Effector memory CD8-positive, alpha-beta T cell (primary cell): ENCODE measurements around the gene KRT82.
A peak's percentile ranks its signal among the peaks of the same experiment; 100 is the strongest.

ENCODE experiments used
- ATAC-seq: fragments of 150-1000 bp; cut with Tn5 transposase; replicated peaks from 2 replicates; pipeline ENCODE4 v1.10.0; 2021; ENCODE audit warnings: mild to moderate bottlenecking, moderate library complexity
- DNase-seq, 3 experiments: peaks; one replicate each; pipeline ENCODE4 v3.0.0; 2021
- H3K27ac Mint-ChIP-seq, 2 donors: one replicate each; pipeline ENCODE4 v1.8.0; 2022; ENCODE audit warnings: mild to moderate bottlenecking in 2 of 2, mixed read lengths in 2 of 2, moderate library complexity in 2 of 2
- H3K27me3 Mint-ChIP-seq, 2 donors: one replicate each; pipeline ENCODE4 v1.8.0; 2022; ENCODE audit warnings: mixed read lengths in 2 of 2
- H3K36me3 Mint-ChIP-seq: one replicate; pipeline ENCODE4 v1.8.0; 2022; ENCODE audit warnings: mild to moderate bottlenecking, moderate library complexity, mixed read lengths; ENCODE audit not compliant: insufficient read depth
- H3K4me1 Mint-ChIP-seq, 2 donors: one replicate each; pipeline ENCODE4 v1.8.0; 2022; ENCODE audit warnings: low read depth in 2 of 2, mixed read lengths in 2 of 2
- H3K4me3 Mint-ChIP-seq, 2 donors: one replicate each; pipeline ENCODE4 v1.8.0; 2022; ENCODE audit warnings: mild to moderate bottlenecking in 2 of 2, mixed read lengths in 2 of 2, moderate library complexity in 2 of 2
- H3K9me3 Mint-ChIP-seq, 2 donors: one replicate each; pipeline ENCODE4 v1.8.0; 2022; ENCODE audit warnings: mixed read lengths in 2 of 2

KRT82 gene

GRCh38 chr12:52380271-52380694 lies 25.9 kb downstream of the KRT82 start:
- Mint-ChIP-seq H3K36me3 (no peaks in the 10 kb centered on the region), H3K27me3 (peaks cover 27 to 43% of the 10 kb centered on the region in 2 donors), H3K4me1 (peaks cover 8 to 12% of the 10 kb centered on the region in 2 donors), H3K4me3 (no peak overlapping the region), H3K27ac (no peak overlapping the region), H3K9me3 (no peaks in the 10 kb centered on the region)
- DNase-seq (no peak), ATAC-seq (no peak)

- Mint-ChIP-seq H3K27ac (no peak overlapping the region), H3K36me3 (no peaks in the 10 kb centered on the region), H3K4me3 (no peak overlapping the region), H3K27me3 (peaks cover 27 to 43% of the 10 kb centered on the region in 2 donors), H3K9me3 (no peaks in the 10 kb centered on the region), H3K4me1 (peaks cover 8 to 12% of the 10 kb centered on the region in 2 donors)
- no peak for ATAC-seq
- DNase-seq, result no peak
These were observed 26.6 kb downstream of the KRT82 start for GRCh38 chr12:52379536-52379935.

GRCh38 chr12:52378091-52378490 lies 28.0 kb downstream of the KRT82 start:
- ATAC-seq (no peak), DNase-seq (no peak)
- Mint-ChIP-seq H3K36me3 (no peaks in the 10 kb centered on the region), H3K27me3 (peaks cover 27 to 43% of the 10 kb centered on the region in 2 donors), H3K9me3 (no peaks in the 10 kb centered on the region), H3K4me1 (peaks cover 6 to 10% of the 10 kb centered on the region in 2 donors), H3K4me3 (no peak overlapping the region), H3K27ac (no peak overlapping the region)

- peaks cover 0 to 5% of the 10 kb centered on the region in 2 donors for H3K4me1 Mint-ChIP-seq
- peaks cover 27 to 44% of the 10 kb centered on the region in 2 donors for H3K27me3 Mint-ChIP-seq
- no peak overlapping the region for H3K4me3 Mint-ChIP-seq
- DNase-seq (no peak), ATAC-seq (no peak)
- no peaks in the 10 kb centered on the region for H3K9me3 Mint-ChIP-seq
- H3K27ac Mint-ChIP-seq, result no peak overlapping the region
- H3K36me3 Mint-ChIP-seq, result no peaks in the 10 kb centered on the region
These were observed 28.9 kb downstream of the KRT82 start for GRCh38 chr12:52377266-52377665.

GRCh38 chr12:52372216-52373154 lies 33.6 kb downstream of the KRT82 start:
- Mint-ChIP-seq H3K27me3 (peaks cover 39 to 63% of the 10 kb centered on the region in 2 donors), H3K4me1 (no peaks in the 10 kb centered on the region), H3K9me3 (no peaks in the 10 kb centered on the region), H3K27ac (no peak overlapping the region), H3K4me3 (no peak overlapping the region), H3K36me3 (no peaks in the 10 kb centered on the region)
- ATAC-seq, result peak; percentile 27
- peak; percentile 40 to 60 (median 49) for DNase-seq

- no peak for DNase-seq
- peaks cover 32 to 63% of the 10 kb centered on the region in 2 donors for H3K27me3 Mint-ChIP-seq
These were observed 34.4 kb downstream of the KRT82 start for GRCh38 chr12:52371716-52372115.

GRCh38 chr12:52370926-52371608 lies 35.1 kb downstream of the KRT82 start:
- Mint-ChIP-seq H3K36me3 (no peaks in the 10 kb centered on the region), H3K4me1 (no peaks in the 10 kb centered on the region), H3K27ac (no peak overlapping the region), H3K4me3 (no peak overlapping the region), H3K9me3 (no peaks in the 10 kb centered on the region), H3K27me3 (peaks cover 33 to 63% of the 10 kb centered on the region in 2 donors)
- DNase-seq (no peak), ATAC-seq (no peak)

More at GRCh38 chr12:52371716-52372115, 34.4 kb downstream of the KRT82 start:
- Mint-ChIP-seq H3K36me3 (no peaks in the 10 kb centered on the region), H3K4me3 (no peak overlapping the region), H3K27ac (no peak overlapping the region), H3K9me3 (no peaks in the 10 kb centered on the region), H3K4me1 (no peaks in the 10 kb centered on the region)
- ATAC-seq, result no peak

GRCh38 chr12:52369809-52370208 lies 36.3 kb downstream of the KRT82 start:
- H3K4me3 Mint-ChIP-seq, result no peak overlapping the region
- H3K36me3 Mint-ChIP-seq, result no peaks in the 10 kb centered on the region
- H3K4me1 Mint-ChIP-seq, result no peaks in the 10 kb centered on the region
- no peak for ATAC-seq
- DNase-seq, result no peak
- H3K9me3 Mint-ChIP-seq, result no peaks in the 10 kb centered on the region
- peaks cover 33 to 68% of the 10 kb centered on the region in 2 donors for H3K27me3 Mint-ChIP-seq
- no peak overlapping the region for H3K27ac Mint-ChIP-seq

- Mint-ChIP-seq H3K4me3 (no peak overlapping the region), H3K27me3 (peaks cover 33 to 74% of the 10 kb centered on the region in 2 donors), H3K36me3 (peaks cover 3% of the 10 kb centered on the region), H3K9me3 (no peaks in the 10 kb centered on the region), H3K4me1 (no peaks in the 10 kb centered on the region), H3K27ac (no peak overlapping the region)
- no peak for ATAC-seq
- no peak for DNase-seq
These were observed 36.9 kb downstream of the KRT82 start for GRCh38 chr12:52369211-52369610.

GRCh38 chr12:52368508-52368907 lies 37.6 kb downstream of the KRT82 start:
- ATAC-seq, result no peak
- Mint-ChIP-seq H3K27me3 (peaks cover 33 to 81% of the 10 kb centered on the region in 2 donors), H3K36me3 (peaks cover 3% of the 10 kb centered on the region), H3K4me3 (no peak overlapping the region), H3K27ac (no peak overlapping the region), H3K9me3 (no peaks in the 10 kb centered on the region), H3K4me1 (no peaks in the 10 kb centered on the region)
- DNase-seq, result no peak

GRCh38 chr12:52367876-52368275 lies 38.3 kb downstream of the KRT82 start:
- Mint-ChIP-seq H3K36me3 (peaks cover 3% of the 10 kb centered on the region), H3K4me1 (peaks cover 0 to 4% of the 10 kb centered on the region in 2 donors), H3K27me3 (peaks cover 33 to 88% of the 10 kb centered on the region in 2 donors), H3K4me3 (no peak overlapping the region), H3K9me3 (no peaks in the 10 kb centered on the region), H3K27ac (no peak overlapping the region)
- ATAC-seq, result no peak
- DNase-seq, result no peak

- Mint-ChIP-seq H3K27me3 (peaks cover 33 to 83% of the 10 kb centered on the region in 2 donors), H3K9me3 (no peaks in the 10 kb centered on the region), H3K27ac (no peak within 1 kb of the TSS)
These were observed 39.2 kb downstream of the KRT82 start, which contains the start of gene KRT85 for GRCh38 chr12:52366738-52367485. KRT85 (minus strand) TSS chr12:52367481; CDS start chr12:52367405, 76 bp downstream.

GRCh38 chr12:52364901-52365489 lies 41.1 kb downstream of the KRT82 start:
- peaks cover 3% of the 10 kb centered on the region for H3K36me3 Mint-ChIP-seq
- H3K27me3 Mint-ChIP-seq, result peaks cover 19 to 76% of the 10 kb centered on the region in 2 donors
- ATAC-seq, result no peak
- H3K4me1 Mint-ChIP-seq, result peaks cover 12 to 26% of the 10 kb centered on the region in 2 donors
- no peak overlapping the region for H3K4me3 Mint-ChIP-seq
- no peak for DNase-seq
- no peaks in the 10 kb centered on the region for H3K9me3 Mint-ChIP-seq
- H3K27ac Mint-ChIP-seq, result no peak overlapping the region

More at GRCh38 chr12:52366738-52367485, 39.2 kb downstream of the KRT82 start, which contains the start of gene KRT85:
- H3K4me1 Mint-ChIP-seq, result peaks cover 3 to 11% of the 10 kb centered on the region in 2 donors
- ATAC-seq (no peak), DNase-seq (no peak)
- no peak within 1 kb of the TSS for H3K4me3 Mint-ChIP-seq
- H3K36me3 Mint-ChIP-seq, result peaks cover 3% of the 10 kb centered on the region
